ENCODE measurements around the gene CCDC68.

CCDC68 gene

DNA sequence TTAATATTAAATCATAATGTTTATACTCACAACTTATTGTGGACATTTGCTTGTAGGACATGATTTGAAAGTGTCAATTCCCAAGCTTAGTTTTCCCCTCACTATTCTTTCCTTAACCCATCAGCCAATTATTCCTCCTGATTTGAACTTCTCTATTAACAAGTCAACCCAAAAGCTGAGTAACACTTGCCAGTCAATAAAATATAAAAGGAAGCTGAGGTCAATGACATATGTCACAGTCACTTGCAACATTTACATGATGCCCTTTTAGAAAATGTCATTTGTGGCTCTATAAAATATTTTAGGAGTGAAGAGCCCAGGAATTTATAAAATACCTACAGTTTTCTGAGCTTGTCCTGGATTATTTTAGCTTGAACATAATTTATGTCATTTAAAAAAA, 7.2 kb downstream of the CCDC68 start:
- DNase-seq (ENCODE audit: low read depth), result no peak
- no peak overlapping the region for H3K4me3 ChIP-seq (ENCODE audit: low read depth, low read length)
- TF ChIP-seq, protein P1, sequence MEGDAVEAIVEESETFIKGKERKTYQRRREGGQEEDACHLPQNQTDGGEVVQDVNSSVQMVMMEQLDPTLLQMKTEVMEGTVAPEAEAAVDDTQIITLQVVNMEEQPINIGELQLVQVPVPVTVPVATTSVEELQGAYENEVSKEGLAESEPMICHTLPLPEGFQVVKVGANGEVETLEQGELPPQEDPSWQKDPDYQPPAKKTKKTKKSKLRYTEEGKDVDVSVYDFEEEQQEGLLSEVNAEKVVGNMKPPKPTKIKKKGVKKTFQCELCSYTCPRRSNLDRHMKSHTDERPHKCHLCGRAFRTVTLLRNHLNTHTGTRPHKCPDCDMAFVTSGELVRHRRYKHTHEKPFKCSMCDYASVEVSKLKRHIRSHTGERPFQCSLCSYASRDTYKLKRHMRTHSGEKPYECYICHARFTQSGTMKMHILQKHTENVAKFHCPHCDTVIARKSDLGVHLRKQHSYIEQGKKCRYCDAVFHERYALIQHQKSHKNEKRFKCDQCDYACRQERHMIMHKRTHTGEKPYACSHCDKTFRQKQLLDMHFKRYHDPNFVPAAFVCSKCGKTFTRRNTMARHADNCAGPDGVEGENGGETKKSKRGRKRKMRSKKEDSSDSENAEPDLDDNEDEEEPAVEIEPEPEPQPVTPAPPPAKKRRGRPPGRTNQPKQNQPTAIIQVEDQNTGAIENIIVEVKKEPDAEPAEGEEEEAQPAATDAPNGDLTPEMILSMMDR (IDR thresholded peaks at IDR 0.05; ENCODE audit: control insufficient read depth, extremely low read depth, insufficient read depth), result no peak

DNA sequence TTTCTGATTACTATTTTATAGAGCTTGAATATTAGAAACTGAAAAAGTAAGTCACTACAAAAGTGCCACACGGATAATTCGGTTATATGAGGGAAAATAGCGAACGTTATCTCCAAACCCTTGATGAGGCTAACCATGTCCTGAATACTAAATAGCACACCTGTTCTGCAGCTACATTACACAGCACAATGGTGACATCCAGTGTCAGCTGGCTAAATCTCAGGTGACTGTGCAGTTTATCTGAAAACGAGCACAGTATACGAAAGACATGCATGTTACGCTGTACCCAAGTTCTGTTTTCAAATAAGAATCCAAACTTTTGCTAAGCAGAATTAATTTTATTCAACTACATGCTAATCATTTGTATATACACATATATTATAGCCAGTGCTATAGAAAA, 9.0 kb downstream of the CCDC68 start:
- peak; percentile 69 for DNase-seq (ENCODE audit: low read depth)
- TF ChIP-seq, protein P1 (IDR thresholded peaks at IDR 0.05; ENCODE audit: control insufficient read depth, extremely low read depth, insufficient read depth), result peak; percentile 97

DNA sequence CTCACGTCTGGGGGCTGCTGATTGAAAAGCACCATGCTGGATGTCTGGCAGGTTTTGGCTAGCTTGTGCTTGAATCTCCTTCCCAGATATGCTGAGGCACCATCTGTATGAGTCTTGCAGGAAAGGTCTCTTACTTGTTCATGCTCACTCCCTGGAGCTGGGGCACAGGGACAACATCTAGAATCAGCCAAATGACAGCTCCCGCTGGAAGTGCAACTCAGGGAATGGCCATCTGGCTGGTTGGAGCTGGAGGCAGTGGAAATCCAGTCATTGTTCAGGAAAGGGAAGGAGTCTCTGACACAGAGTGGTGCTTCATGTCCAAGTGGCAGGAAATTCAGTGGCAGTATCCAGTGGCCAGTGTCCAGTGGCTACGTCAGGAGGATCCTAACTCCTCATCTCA, 9.7 kb downstream of the CCDC68 start:
- DNase-seq (ENCODE audit: low read depth), result no peak
- TF ChIP-seq, protein P1 (IDR thresholded peaks at IDR 0.05; ENCODE audit: control insufficient read depth, extremely low read depth, insufficient read depth), result no peak

More for the DNA sequence above, 9.0 kb downstream of the CCDC68 start:
- H3K4me3 ChIP-seq (ENCODE audit: low read depth, low read length), result no peak overlapping the region

DNA sequence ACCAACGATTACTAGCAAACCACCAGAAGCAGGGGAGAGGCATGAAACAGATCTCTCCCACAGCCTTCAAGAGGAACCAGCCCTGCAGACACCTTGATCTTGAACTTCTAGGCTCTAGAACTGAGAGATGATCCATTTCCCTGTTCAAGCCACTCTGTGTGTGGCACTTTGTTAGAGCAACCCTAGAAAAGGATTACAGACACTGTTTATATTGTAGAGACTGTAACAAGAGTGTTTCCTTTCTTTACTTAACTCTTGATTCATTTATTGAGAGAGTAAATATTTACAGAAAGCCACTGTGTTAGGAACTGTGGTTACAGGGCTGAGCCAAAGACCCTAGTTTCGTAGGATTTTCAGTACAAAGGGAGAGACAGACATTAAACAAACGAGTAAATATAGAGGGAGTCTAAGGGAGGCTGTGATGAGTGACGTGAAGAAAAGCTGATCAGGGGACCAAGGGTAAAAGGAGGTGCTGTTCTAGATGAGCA, 10.9 kb downstream of the CCDC68 start:
- TF ChIP-seq, protein P1 (IDR thresholded peaks at IDR 0.05; ENCODE audit: control insufficient read depth, extremely low read depth, insufficient read depth), result no peak
- DNase-seq (ENCODE audit: low read depth), result no peak

More for the DNA sequence above, 9.7 kb downstream of the CCDC68 start:
- H3K4me3 ChIP-seq (ENCODE audit: low read depth, low read length), result no peak overlapping the region

DNA sequence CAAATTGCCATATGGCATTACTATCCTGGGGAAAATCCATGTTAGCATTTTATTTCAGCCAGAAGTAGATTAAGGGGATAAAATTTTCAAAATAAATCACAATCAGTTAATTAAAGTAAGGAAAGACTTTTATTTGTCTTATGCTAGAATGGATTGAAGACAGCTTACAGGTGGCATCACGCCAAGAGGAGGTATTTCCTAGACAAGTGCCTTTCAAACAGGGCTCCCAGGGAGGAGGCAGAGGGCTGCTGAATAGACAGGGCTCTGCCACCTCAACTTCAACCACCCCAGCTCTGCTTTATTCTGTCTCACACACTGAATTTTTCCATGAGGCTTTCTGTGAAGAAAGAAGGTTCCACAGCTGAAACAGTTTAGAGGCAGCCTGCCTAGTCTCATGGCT, 12.2 kb downstream of the CCDC68 start:
- TF ChIP-seq, protein P1 (IDR thresholded peaks at IDR 0.05; ENCODE audit: control insufficient read depth, extremely low read depth, insufficient read depth), result no peak
- peak; percentile 17 for DNase-seq (ENCODE audit: low read depth)
- no peak overlapping the region for H3K4me3 ChIP-seq (ENCODE audit: low read depth, low read length)

More for the DNA sequence above, 10.9 kb downstream of the CCDC68 start:
- no peak overlapping the region for H3K4me3 ChIP-seq (ENCODE audit: low read depth, low read length)

DNA sequence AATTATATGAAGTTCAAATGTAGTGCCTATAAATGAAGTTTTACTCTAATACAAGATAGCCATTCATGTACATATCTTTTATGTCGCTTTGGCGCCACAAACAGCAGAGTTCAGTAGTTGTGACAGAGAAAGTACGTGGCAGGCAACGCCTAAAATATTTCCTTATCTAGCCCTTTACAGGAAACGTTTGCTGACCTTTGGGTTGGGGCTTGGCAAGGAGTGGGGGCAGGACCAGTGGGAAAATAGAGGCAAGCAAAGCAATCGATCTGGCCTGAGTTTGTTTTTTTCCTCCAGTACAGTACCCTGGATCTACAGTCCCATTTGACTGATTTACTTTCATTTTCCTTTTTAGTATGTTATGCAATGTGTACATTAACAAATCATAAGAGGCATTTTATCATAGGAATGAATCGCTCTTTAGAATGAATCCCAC, 13.1 kb downstream of the CCDC68 start:
- DNase-seq (ENCODE audit: low read depth), result no peak
- TF ChIP-seq, protein P1 (IDR thresholded peaks at IDR 0.05; ENCODE audit: control insufficient read depth, extremely low read depth, insufficient read depth), result no peak
- no peak overlapping the region for H3K4me3 ChIP-seq (ENCODE audit: low read depth, low read length)

DNA sequence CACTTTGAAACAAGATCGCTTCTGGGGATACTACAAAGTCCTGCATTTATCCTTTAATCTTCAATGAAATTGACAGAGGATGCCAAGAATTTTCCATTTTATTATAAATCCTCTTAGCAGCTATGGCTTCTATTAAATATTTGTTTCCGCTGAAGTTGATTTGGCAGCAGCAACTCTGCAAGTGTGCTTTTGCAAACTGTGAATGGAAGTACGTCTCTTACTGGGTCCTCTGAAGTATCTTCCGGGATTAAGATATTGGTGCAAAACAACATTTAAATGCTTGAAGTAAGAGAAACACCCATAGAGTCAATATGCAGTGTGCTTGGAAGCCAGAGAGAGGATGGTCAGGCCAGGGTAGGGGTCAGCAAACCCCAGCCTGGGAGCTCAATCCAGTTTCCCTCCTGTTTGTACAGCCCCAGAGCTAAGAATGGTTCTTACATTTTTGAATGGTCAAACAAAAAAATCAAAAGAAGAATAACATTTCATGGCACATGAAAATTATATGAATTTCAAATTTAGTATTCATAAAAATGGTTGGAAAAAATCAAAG, 13.6 kb downstream of the CCDC68 start:
- peak; percentile 10 for DNase-seq (ENCODE audit: low read depth)
- TF ChIP-seq, protein P1 (IDR thresholded peaks at IDR 0.05; ENCODE audit: control insufficient read depth, extremely low read depth, insufficient read depth), result no peak
- no peak overlapping the region for H3K4me3 ChIP-seq (ENCODE audit: low read depth, low read length)

Data from LNCaP clone FGC (cell line).